ENCODE results near the gene PRMT2.
"Not testable (repeated sequence)": the region's sequence is repeated elsewhere in the genome, so short reads cannot be mapped to it uniquely, and the experiment has no call there.

DNA sequence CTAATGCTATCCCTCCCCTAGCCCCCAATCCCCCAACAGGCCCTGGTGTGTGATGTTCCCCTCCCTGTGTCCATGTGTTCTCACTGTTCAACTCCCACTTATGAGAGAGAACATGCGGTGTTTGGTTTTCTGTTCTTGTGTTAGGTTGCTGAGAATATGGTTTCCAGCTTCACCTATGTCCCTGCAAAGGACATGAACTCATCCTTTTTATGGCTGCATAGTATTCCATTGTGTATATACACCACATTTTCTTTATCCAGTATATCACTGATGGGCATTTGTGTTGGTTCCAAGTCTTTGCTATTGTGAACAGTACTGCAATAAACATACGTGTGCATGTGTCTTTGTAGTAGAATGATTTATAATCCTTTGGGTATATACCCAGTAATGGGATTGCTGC lies 41.1 kb downstream of the PRMT2 start:
- TF ChIP-seq NR3C1 (CRISPR knock-in tag; conservative IDR thresholded peaks at IDR 0.05; ENCODE audit: low read depth); SMAD4 (CRISPR knock-in tag; IDR thresholded peaks at IDR 0.05); CREB1 (CRISPR knock-in tag; IDR thresholded peaks at IDR 0.05); ELF4 (CRISPR knock-in tag; IDR thresholded peaks at IDR 0.05; ENCODE audit: low read depth): not testable (repeated sequence)
- TF ChIP-seq, protein P1, sequence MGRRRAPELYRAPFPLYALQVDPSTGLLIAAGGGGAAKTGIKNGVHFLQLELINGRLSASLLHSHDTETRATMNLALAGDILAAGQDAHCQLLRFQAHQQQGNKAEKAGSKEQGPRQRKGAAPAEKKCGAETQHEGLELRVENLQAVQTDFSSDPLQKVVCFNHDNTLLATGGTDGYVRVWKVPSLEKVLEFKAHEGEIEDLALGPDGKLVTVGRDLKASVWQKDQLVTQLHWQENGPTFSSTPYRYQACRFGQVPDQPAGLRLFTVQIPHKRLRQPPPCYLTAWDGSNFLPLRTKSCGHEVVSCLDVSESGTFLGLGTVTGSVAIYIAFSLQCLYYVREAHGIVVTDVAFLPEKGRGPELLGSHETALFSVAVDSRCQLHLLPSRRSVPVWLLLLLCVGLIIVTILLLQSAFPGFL (CRISPR knock-in tag; IDR thresholded peaks at IDR 0.05; ENCODE audit: borderline replicate concordance): not testable (repeated sequence)
- TF ChIP-seq, protein P2, sequence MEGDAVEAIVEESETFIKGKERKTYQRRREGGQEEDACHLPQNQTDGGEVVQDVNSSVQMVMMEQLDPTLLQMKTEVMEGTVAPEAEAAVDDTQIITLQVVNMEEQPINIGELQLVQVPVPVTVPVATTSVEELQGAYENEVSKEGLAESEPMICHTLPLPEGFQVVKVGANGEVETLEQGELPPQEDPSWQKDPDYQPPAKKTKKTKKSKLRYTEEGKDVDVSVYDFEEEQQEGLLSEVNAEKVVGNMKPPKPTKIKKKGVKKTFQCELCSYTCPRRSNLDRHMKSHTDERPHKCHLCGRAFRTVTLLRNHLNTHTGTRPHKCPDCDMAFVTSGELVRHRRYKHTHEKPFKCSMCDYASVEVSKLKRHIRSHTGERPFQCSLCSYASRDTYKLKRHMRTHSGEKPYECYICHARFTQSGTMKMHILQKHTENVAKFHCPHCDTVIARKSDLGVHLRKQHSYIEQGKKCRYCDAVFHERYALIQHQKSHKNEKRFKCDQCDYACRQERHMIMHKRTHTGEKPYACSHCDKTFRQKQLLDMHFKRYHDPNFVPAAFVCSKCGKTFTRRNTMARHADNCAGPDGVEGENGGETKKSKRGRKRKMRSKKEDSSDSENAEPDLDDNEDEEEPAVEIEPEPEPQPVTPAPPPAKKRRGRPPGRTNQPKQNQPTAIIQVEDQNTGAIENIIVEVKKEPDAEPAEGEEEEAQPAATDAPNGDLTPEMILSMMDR (IDR thresholded peaks at IDR 0.05): not testable (repeated sequence)
- TF ChIP-seq, protein P3, sequence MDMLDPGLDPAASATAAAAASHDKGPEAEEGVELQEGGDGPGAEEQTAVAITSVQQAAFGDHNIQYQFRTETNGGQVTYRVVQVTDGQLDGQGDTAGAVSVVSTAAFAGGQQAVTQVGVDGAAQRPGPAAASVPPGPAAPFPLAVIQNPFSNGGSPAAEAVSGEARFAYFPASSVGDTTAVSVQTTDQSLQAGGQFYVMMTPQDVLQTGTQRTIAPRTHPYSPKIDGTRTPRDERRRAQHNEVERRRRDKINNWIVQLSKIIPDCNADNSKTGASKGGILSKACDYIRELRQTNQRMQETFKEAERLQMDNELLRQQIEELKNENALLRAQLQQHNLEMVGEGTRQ (CRISPR knock-in tag; IDR thresholded peaks at IDR 0.05): not testable (repeated sequence)
- TF ChIP-seq, protein P4, sequence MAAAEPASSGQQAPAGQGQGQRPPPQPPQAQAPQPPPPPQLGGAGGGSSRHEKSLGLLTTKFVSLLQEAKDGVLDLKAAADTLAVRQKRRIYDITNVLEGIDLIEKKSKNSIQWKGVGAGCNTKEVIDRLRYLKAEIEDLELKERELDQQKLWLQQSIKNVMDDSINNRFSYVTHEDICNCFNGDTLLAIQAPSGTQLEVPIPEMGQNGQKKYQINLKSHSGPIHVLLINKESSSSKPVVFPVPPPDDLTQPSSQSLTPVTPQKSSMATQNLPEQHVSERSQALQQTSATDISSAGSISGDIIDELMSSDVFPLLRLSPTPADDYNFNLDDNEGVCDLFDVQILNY (CRISPR knock-in tag; IDR thresholded peaks at IDR 0.05): not testable (repeated sequence)
- TF ChIP-seq, protein P5, sequence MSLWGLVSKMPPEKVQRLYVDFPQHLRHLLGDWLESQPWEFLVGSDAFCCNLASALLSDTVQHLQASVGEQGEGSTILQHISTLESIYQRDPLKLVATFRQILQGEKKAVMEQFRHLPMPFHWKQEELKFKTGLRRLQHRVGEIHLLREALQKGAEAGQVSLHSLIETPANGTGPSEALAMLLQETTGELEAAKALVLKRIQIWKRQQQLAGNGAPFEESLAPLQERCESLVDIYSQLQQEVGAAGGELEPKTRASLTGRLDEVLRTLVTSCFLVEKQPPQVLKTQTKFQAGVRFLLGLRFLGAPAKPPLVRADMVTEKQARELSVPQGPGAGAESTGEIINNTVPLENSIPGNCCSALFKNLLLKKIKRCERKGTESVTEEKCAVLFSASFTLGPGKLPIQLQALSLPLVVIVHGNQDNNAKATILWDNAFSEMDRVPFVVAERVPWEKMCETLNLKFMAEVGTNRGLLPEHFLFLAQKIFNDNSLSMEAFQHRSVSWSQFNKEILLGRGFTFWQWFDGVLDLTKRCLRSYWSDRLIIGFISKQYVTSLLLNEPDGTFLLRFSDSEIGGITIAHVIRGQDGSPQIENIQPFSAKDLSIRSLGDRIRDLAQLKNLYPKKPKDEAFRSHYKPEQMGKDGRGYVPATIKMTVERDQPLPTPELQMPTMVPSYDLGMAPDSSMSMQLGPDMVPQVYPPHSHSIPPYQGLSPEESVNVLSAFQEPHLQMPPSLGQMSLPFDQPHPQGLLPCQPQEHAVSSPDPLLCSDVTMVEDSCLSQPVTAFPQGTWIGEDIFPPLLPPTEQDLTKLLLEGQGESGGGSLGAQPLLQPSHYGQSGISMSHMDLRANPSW (CRISPR knock-in tag; conservative IDR thresholded peaks at IDR 0.05; ENCODE audit: low read depth): not testable (repeated sequence)
- TF ChIP-seq, protein P6, sequence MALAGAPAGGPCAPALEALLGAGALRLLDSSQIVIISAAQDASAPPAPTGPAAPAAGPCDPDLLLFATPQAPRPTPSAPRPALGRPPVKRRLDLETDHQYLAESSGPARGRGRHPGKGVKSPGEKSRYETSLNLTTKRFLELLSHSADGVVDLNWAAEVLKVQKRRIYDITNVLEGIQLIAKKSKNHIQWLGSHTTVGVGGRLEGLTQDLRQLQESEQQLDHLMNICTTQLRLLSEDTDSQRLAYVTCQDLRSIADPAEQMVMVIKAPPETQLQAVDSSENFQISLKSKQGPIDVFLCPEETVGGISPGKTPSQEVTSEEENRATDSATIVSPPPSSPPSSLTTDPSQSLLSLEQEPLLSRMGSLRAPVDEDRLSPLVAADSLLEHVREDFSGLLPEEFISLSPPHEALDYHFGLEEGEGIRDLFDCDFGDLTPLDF (CRISPR knock-in tag; IDR thresholded peaks at IDR 0.05): not testable (repeated sequence)
- TF ChIP-seq, protein P7, sequence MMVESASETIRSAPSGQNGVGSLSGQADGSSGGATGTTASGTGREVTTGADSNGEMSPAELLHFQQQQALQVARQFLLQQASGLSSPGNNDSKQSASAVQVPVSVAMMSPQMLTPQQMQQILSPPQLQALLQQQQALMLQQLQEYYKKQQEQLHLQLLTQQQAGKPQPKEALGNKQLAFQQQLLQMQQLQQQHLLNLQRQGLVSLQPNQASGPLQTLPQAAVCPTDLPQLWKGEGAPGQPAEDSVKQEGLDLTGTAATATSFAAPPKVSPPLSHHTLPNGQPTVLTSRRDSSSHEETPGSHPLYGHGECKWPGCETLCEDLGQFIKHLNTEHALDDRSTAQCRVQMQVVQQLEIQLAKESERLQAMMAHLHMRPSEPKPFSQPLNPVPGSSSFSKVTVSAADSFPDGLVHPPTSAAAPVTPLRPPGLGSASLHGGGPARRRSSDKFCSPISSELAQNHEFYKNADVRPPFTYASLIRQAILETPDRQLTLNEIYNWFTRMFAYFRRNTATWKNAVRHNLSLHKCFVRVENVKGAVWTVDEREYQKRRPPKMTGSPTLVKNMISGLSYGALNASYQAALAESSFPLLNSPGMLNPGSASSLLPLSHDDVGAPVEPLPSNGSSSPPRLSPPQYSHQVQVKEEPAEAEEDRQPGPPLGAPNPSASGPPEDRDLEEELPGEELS (CRISPR knock-in tag; IDR thresholded peaks at IDR 0.05): not testable (repeated sequence)
